ENCODE data around the gene PLEKHA7. TPM values are rescaled to one million over a fixed set of nuclear protein-coding genes. Genes with fewer than 3 reads are reported as not detected.

The PLEKHA7 gene
- total and polyA plus RNA-seq, 2 experiments from 2014 or later = 0.43 TPM; not detected in 1

DNA sequence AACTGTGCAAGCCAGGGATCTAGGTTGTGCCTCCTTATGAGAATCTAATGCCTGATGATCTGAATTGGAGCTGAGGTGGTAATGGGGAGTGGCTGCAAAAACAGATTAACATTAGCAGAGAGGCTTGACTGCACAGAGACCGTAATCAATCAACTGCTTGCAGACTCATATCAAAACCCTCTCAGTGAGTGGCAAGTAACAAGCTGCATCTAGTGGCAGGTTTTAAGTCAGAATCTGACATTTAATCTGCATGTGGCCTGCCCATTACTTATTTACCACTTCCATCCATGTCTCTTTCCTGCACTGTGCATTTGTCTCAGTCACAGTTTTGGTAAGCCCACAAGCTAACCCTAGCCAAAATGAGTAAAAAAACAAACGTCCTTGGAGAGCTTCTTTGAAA lies 264.5 kb downstream of the PLEKHA7 start:
- H3K4me2 ChIP-seq (ENCODE audit: unreplicated experiment) = no peak overlapping the region
- peaks cover 55% of the 10 kb centered on the region for H3K79me2 ChIP-seq (ENCODE audit: insufficient read depth)
- H3K9me2 ChIP-seq (ENCODE audit: insufficient read depth) = no peaks in the 10 kb centered on the region
- no peak overlapping the region for H3K27ac ChIP-seq
- H3K36me3 ChIP-seq (ENCODE audit: low read depth) = peaks cover 93% of the 10 kb centered on the region
- no peak overlapping the region for H2AFZ ChIP-seq
- WGBS, 2 experiments (ENCODE audit: low coverage in 1 of 2, low lambda C conversion rate in 2 of 2, missing lambda C conversion rate in 2 of 2) = 51 to 53% methylated on average over 2 of the region's 2 CpGs
- peaks cover 6% of the 10 kb centered on the region; the same call in 1 of the 2 replicates for H3F3A ChIP-seq (ENCODE audit: insufficient read depth)
- DNase-seq = no peak
- no peaks in the 10 kb centered on the region for H3K9me3 ChIP-seq (ENCODE audit: low read depth)
- no peaks in the 10 kb centered on the region for H3K27me3 ChIP-seq (replicated peaks; ENCODE audit: insufficient read depth)
- no peak overlapping the region for H3K9ac ChIP-seq
- H3K4me3 ChIP-seq = no peak overlapping the region
- no peak for TF ChIP-seq EZH2phosphoT487 (IDR thresholded peaks at IDR 0.05; ENCODE audit: insufficient read depth, low read depth)
- TF ChIP-seq EZH2 (IDR thresholded peaks at IDR 0.05; ENCODE audit: insufficient read depth, poor library complexity, severe bottlenecking) = no peak
- 0 out of 2 replicates have a peak, but pooled peaks cover 5% of the 10 kb centered on the region for H4K20me1 ChIP-seq (ENCODE audit: insufficient read depth)
- H3K4me1 ChIP-seq (ENCODE audit: insufficient read depth) = no peaks in the 10 kb centered on the region
- in situ Hi-C loops (cut with MboI) = no loop called here

DNA sequence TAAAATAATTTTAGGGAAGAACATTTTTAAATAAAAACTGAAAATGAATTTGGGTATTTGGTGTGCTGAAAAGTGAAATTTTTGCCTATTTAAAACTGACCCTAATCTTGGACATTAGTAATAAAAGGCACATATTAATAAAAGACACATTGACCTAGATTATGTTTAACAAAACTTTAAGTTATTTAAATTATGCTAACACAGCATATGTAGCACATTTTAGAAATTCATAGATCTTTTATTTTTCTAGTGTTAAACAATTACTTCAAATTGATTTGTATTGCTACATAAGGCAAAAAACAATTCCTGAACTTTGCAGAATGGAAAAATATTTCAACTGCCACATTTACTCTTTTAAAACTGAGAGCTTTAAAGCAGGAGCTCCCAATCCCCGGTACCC lies 265.1 kb downstream of the PLEKHA7 start:
- Histone ChIP-seq H3F3A (ENCODE audit: insufficient read depth) (peaks cover 4% of the 10 kb centered on the region; the same call in 1 of the 2 replicates), H3K4me3 (no peak overlapping the region), H3K9me2 (ENCODE audit: insufficient read depth) (no peaks in the 10 kb centered on the region), H3K4me1 (ENCODE audit: insufficient read depth) (no peaks in the 10 kb centered on the region), H3K79me2 (ENCODE audit: insufficient read depth) (peaks cover 61% of the 10 kb centered on the region), H3K27ac (no peak overlapping the region), H3K4me2 (ENCODE audit: unreplicated experiment) (no peak overlapping the region), H3K36me3 (ENCODE audit: low read depth) (peaks cover 91% of the 10 kb centered on the region), H3K9ac (no peak overlapping the region), H3K9me3 (ENCODE audit: low read depth) (no peaks in the 10 kb centered on the region), H4K20me1 (ENCODE audit: insufficient read depth) (0 out of 2 replicates have a peak, but pooled peaks cover 5% of the 10 kb centered on the region), H2AFZ (no peak overlapping the region), H3K27me3 (replicated peaks; ENCODE audit: insufficient read depth) (no peaks in the 10 kb centered on the region)
- DNase-seq = no peak
- 100% methylated on average over 1 of the region's 1 CpG for WGBS, 2 experiments (ENCODE audit: low coverage in 1 of 2, low lambda C conversion rate in 2 of 2, missing lambda C conversion rate in 2 of 2)
- in situ Hi-C loops (cut with MboI) = no loop called here
- TF ChIP-seq EZH2 (IDR thresholded peaks at IDR 0.05; ENCODE audit: insufficient read depth, poor library complexity, severe bottlenecking) (no peak), EZH2phosphoT487 (IDR thresholded peaks at IDR 0.05; ENCODE audit: insufficient read depth, low read depth) (no peak)

DNA sequence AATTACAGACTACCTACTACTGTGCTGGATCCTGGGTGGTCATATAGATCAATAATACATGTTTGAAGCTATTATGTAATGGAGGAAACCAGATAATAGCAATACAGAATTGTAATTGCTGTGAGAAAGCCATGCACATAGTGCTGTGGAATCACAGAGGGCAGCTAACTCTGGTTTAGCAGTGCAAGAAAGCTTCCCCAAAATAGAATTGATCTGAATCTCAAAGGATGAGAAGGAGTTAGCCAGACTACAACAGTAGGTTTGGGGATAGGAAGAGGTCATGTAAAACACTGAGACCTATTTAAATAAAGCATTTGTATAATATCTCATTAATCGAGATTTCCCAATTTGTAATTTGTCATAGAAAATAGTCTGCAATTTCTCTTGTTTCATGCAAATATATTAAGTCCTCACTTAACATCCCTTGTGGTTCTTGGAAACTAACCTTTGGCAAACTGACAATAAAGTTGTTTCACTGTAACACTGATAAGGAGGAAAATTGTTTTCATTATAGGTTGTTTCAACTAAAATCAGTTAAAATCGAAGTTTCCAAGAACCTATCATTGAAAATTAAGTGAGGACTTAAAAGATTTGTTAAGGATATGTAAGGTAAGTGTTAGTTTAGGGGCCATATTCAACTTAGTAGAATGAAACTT lies 268.1 kb downstream of the PLEKHA7 start:
- no peak for DNase-seq
- Histone ChIP-seq H3K4me3 (no peak overlapping the region), H3F3A (ENCODE audit: insufficient read depth) (peaks cover 4% of the 10 kb centered on the region; the same call in 1 of the 2 replicates), H3K9me2 (ENCODE audit: insufficient read depth) (no peaks in the 10 kb centered on the region), H3K4me1 (ENCODE audit: insufficient read depth) (peaks cover 18% of the 10 kb centered on the region), H2AFZ (no peak overlapping the region), H3K9ac (no peak overlapping the region), H3K4me2 (ENCODE audit: unreplicated experiment) (no peak overlapping the region), H3K79me2 (ENCODE audit: insufficient read depth) (peaks cover 91% of the 10 kb centered on the region), H3K27me3 (replicated peaks; ENCODE audit: insufficient read depth) (no peaks in the 10 kb centered on the region), H3K9me3 (ENCODE audit: low read depth) (no peaks in the 10 kb centered on the region), H4K20me1 (ENCODE audit: insufficient read depth) (peaks cover 5% of the 10 kb centered on the region; the same call in 1 of the 2 replicates), H3K27ac (no peak overlapping the region), H3K36me3 (ENCODE audit: low read depth) (peaks cover 63% of the 10 kb centered on the region)
- WGBS, 2 experiments (ENCODE audit: low coverage in 1 of 2, low lambda C conversion rate in 2 of 2, missing lambda C conversion rate in 2 of 2) = 94 to 98% methylated on average over 2 of the region's 2 CpGs
- no peak for TF ChIP-seq EZH2phosphoT487 (IDR thresholded peaks at IDR 0.05; ENCODE audit: insufficient read depth, low read depth)
- TF ChIP-seq EZH2 (IDR thresholded peaks at IDR 0.05; ENCODE audit: insufficient read depth, poor library complexity, severe bottlenecking) = no peak
- in situ Hi-C loops (cut with MboI) = no loop called here

DNA sequence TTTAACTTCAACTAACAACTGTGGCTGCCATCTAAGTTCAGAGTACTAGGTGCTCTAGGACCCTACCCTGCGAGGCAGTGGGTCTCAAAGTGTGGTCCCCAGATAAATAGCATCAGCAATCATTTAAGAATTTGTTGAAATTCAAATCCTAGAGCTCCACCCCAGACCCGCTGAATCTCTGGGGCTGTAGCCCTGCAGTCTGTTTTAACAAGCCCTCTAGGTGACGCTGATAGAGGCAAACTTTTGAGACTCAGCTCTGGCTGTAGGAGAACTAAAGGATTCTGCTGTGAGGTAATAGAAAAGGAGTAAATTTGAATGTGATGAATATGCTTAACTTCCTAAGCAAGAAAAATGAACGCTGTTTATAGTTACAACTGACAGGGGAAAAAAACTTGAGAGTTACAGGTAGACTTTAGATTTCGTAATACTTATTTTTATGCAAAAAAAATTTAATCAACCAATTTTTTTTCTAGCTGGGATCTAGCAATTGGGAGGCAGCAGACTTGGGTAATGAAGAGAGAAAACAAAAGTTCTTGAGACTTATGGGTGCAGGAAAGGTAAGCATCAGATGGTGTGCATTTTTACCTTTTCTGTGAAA lies 270.0 kb downstream of the PLEKHA7 start:
- WGBS, 2 experiments (ENCODE audit: low coverage in 1 of 2, low lambda C conversion rate in 2 of 2, missing lambda C conversion rate in 2 of 2) = 88 to 90% methylated on average over 5 of the region's 5 CpGs
- H3K36me3 ChIP-seq (ENCODE audit: low read depth) = peaks cover 49% of the 10 kb centered on the region
- H3K9ac ChIP-seq = no peak overlapping the region
- peaks cover 5% of the 10 kb centered on the region; the same call in 1 of the 2 replicates for H4K20me1 ChIP-seq (ENCODE audit: insufficient read depth)
- H2AFZ ChIP-seq = no peak overlapping the region
- TF ChIP-seq EZH2phosphoT487 (IDR thresholded peaks at IDR 0.05; ENCODE audit: insufficient read depth, low read depth) = no peak
- no peak for TF ChIP-seq EZH2 (IDR thresholded peaks at IDR 0.05; ENCODE audit: insufficient read depth, poor library complexity, severe bottlenecking)
- H3K9me3 ChIP-seq (ENCODE audit: low read depth) = no peaks in the 10 kb centered on the region
- no peak overlapping the region for H3K4me2 ChIP-seq (ENCODE audit: unreplicated experiment)
- H3K4me1 ChIP-seq (ENCODE audit: insufficient read depth) = peaks cover 26% of the 10 kb centered on the region
- in situ Hi-C loops (cut with MboI) = no loop called here
- H3K9me2 ChIP-seq (ENCODE audit: insufficient read depth) = no peaks in the 10 kb centered on the region
- H3F3A ChIP-seq (ENCODE audit: insufficient read depth) = peaks cover 4% of the 10 kb centered on the region; the same call in 1 of the 2 replicates
- no peak overlapping the region for H3K4me3 ChIP-seq
- H3K79me2 ChIP-seq (ENCODE audit: insufficient read depth) = peaks cover 99% of the 10 kb centered on the region
- H3K27ac ChIP-seq = no peak overlapping the region
- DNase-seq = no peak
- no peaks in the 10 kb centered on the region for H3K27me3 ChIP-seq (replicated peaks; ENCODE audit: insufficient read depth)
